Chondrocyte (in vitro differentiated cells): ENCODE data around the gene SSX4B. TPM values are rescaled to one million over a fixed set of nuclear protein-coding genes. Genes with fewer than 3 reads are reported as not detected.
"Not testable (repeated sequence)": the region's sequence is repeated elsewhere in the genome, so short reads cannot be mapped to it uniquely, and the experiment has no call there.

Experiments used
- DNase-seq: peaks from one replicate; pipeline ENCODE4 v3.0.0; 2021; ENCODE audit warnings: mixed read lengths, low spot score
- H3K27ac Mint-ChIP-seq: one replicate; pipeline ENCODE4 v1.8.0; 2021; ENCODE audit warnings: mild to moderate bottlenecking, moderate library complexity, mixed read lengths; ENCODE audit not compliant: unreplicated experiment
- H3K27me3 Mint-ChIP-seq: 2 replicates; pipeline ENCODE4 v1.8.0; 2021; ENCODE audit warnings: low read depth, mixed read lengths
- H3K36me3 Mint-ChIP-seq: 2 replicates; pipeline ENCODE4 v1.8.0; 2021; ENCODE audit warnings: low read depth, mixed read lengths
- H3K4me1 Mint-ChIP-seq: 2 replicates; pipeline ENCODE4 v1.8.0; 2021; ENCODE audit warnings: low read depth, mild to moderate bottlenecking, mixed read lengths
- H3K4me3 Mint-ChIP-seq: one replicate; pipeline ENCODE4 v1.8.0; 2021; ENCODE audit warnings: mild to moderate bottlenecking, moderate library complexity, mixed read lengths; ENCODE audit not compliant: unreplicated experiment
- H3K9me3 Mint-ChIP-seq: 2 replicates; pipeline ENCODE4 v1.8.0; 2021; ENCODE audit warnings: low read depth, mixed read lengths
- CTCF ChIP-seq: fragments of 200-600 bp; sonication (generic); IDR thresholded peaks from 2 replicates; pipeline ENCODE4 v1.5.0; 2021; ENCODE audit warnings: antibody characterized with exemption, mild to moderate bottlenecking, moderate library complexity
- total RNA-seq: library from RNA; stranded (reverse); gene quantifications from 3 replicates; pipeline ENCODE4 v1.2.1, GENCODE V29; 2021

Gene SSX4B
- total RNA-seq, 1 donor from 2014 or later, result not detected

GRCh38 chrX:48367717-48368408 lies 43.9 kb downstream of the SSX4B start:
- not testable (repeated sequence) for H3K4me1 Mint-ChIP-seq, H3K9me3 Mint-ChIP-seq, H3K27me3 Mint-ChIP-seq, DNase-seq, H3K4me3 Mint-ChIP-seq, H3K36me3 Mint-ChIP-seq, H3K27ac Mint-ChIP-seq

- not testable (repeated sequence) for H3K27me3 Mint-ChIP-seq, H3K4me1 Mint-ChIP-seq, H3K27ac Mint-ChIP-seq, H3K36me3 Mint-ChIP-seq, H3K4me3 Mint-ChIP-seq, DNase-seq
- peaks cover 12% of the 10 kb centered on the region for H3K9me3 Mint-ChIP-seq
These were observed 52.5 kb downstream of the SSX4B start for GRCh38 chrX:48359281-48359680.

- peaks cover 9% of the 10 kb centered on the region for H3K9me3 Mint-ChIP-seq
- no peak overlapping the region for H3K4me3 Mint-ChIP-seq
- H3K36me3 Mint-ChIP-seq, result no peaks in the 10 kb centered on the region
- no peaks in the 10 kb centered on the region for H3K4me1 Mint-ChIP-seq
- no peak for TF ChIP-seq CTCF
- H3K27ac Mint-ChIP-seq, result no peak overlapping the region
- no peak for DNase-seq
- H3K27me3 Mint-ChIP-seq, result no peaks in the 10 kb centered on the region
These were observed 54.1 kb downstream of the SSX4B start for GRCh38 chrX:48357681-48358080.

GRCh38 chrX:48356315-48357094 lies 55.3 kb downstream of the SSX4B start, which contains the start of gene SSX3:
Gene SSX3, minus strand, starts transcription at chrX:48356703. Its CDS starts 1,454 bp downstream, at chrX:48355249.
- H3K9me3 Mint-ChIP-seq, DNase-seq, H3K27ac Mint-ChIP-seq, H3K4me1 Mint-ChIP-seq, H3K36me3 Mint-ChIP-seq, H3K27me3 Mint-ChIP-seq, H3K4me3 Mint-ChIP-seq: not testable (repeated sequence)

Other genes with a start within 250 kb of the SSX4B start
- not detected in 3 replicates for gene SSX5, start 215.2 kb downstream of the SSX4B start, total RNA-seq
- gene SSX1, start 156.6 kb downstream of the SSX4B start, total RNA-seq, result not detected in 3 replicates
- gene SSX3, start 55.3 kb downstream of the SSX4B start, total RNA-seq, result not detected in 3 replicates
- gene SSX4, start 28.4 kb downstream of the SSX4B start, total RNA-seq, result not detected in 3 replicates
- 2.5 to 2.7 TPM (median 2.6 TPM) in 3 replicates for gene SLC38A5, start 58.3 kb upstream of the SSX4B start, total RNA-seq
- gene FTSJ1, start 64.2 kb upstream of the SSX4B start, total RNA-seq, result 53.3 to 68.0 TPM (median 55.9 TPM) in 3 replicates
- 10.8 to 23.1 TPM (median 12.5 TPM) in 3 replicates for gene PORCN, start 97.0 kb upstream of the SSX4B start, total RNA-seq
- gene EBP, start 109.8 kb upstream of the SSX4B start, total RNA-seq, result 35.2 to 44.4 TPM (median 39.1 TPM) in 3 replicates
- gene TBC1D25, start 127.8 kb upstream of the SSX4B start, total RNA-seq, result 15.7 to 18.9 TPM (median 18.8 TPM) in 3 replicates
- gene RBM3, start 162.5 kb upstream of the SSX4B start, total RNA-seq, result 224 to 303 TPM (median 283 TPM) in 3 replicates
- gene WDR13, start 185.5 kb upstream of the SSX4B start, total RNA-seq, result 87.7 to 92.9 TPM (median 92.3 TPM) in 3 replicates